ENCODE results near the gene SMC4.

- TF ChIP-seq EZH2 (IDR thresholded peaks at IDR 0.05; ENCODE audit: borderline replicate concordance) (no peak), CTCF (IDR thresholded peaks at IDR 0.05; ENCODE audit: poor library complexity) (no peak)
Observed at GRCh38 chr3:160475153-160475552, 75.7 kb downstream of the SMC4 start.

All from hepatocyte (in vitro differentiated cells).